Activated naive CD4-positive, alpha-beta T cell treated with anti-CD3 and anti-CD28 coated beads, Interleukin-2, amount 50 U/mL, for 24 hours (primary cell): ENCODE results near the gene PTPRD.

Experiments used
- H3K27ac Mint-ChIP-seq: one replicate; pipeline ENCODE4 v1.8.0; 2021; ENCODE audit warnings: mild to moderate bottlenecking, mixed read lengths
- H3K27me3 Mint-ChIP-seq: one replicate; pipeline ENCODE4 v1.8.0; 2021; ENCODE audit warnings: mixed read lengths
- H3K36me3 Mint-ChIP-seq: one replicate; pipeline ENCODE4 v1.8.0; 2021; ENCODE audit warnings: mixed read lengths
- H3K4me1 Mint-ChIP-seq: one replicate; pipeline ENCODE4 v1.8.0; 2021; ENCODE audit warnings: mixed read lengths
- H3K4me3 Mint-ChIP-seq: one replicate; pipeline ENCODE4 v1.8.0; 2021; ENCODE audit warnings: mild to moderate bottlenecking, mixed read lengths
- H3K9me3 Mint-ChIP-seq: one replicate; pipeline ENCODE4 v1.8.0; 2021; ENCODE audit warnings: mixed read lengths

The PTPRD gene

GRCh38 chr9:8655071-8655470 lies 1957.7 kb downstream of the PTPRD start:
- Mint-ChIP-seq H3K27me3 (no peaks in the 10 kb centered on the region), H3K4me3 (no peak overlapping the region), H3K9me3 (no peaks in the 10 kb centered on the region), H3K27ac (no peak overlapping the region), H3K4me1 (no peaks in the 10 kb centered on the region), H3K36me3 (no peaks in the 10 kb centered on the region)

- Mint-ChIP-seq H3K27me3 (no peaks in the 10 kb centered on the region), H3K4me3 (no peak overlapping the region), H3K27ac (no peak overlapping the region), H3K9me3 (no peaks in the 10 kb centered on the region), H3K4me1 (no peaks in the 10 kb centered on the region), H3K36me3 (no peaks in the 10 kb centered on the region)
These were observed 1958.9 kb downstream of the PTPRD start for GRCh38 chr9:8653855-8654254.

DNA sequence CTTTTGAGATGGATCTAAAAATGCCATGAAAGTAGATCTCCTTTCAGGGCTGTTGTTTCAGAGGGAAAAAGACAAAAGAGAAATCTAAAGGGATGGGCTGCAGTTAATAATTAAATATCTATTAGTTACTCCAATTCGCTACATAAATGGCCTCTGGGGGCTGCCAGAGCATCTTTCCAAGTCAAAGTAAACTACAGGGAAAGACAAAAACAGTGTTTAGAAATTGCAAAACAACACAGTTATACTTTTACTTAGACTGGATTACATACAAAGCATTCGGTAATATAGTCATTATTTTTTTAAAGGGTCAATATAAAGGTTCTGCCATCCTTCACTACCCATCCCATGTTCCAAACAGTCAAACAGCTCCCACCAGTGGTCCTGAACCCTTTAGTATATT lies 1959.7 kb downstream of the PTPRD start:
- Mint-ChIP-seq H3K27me3 (no peaks in the 10 kb centered on the region), H3K27ac (no peak overlapping the region), H3K4me3 (no peak overlapping the region), H3K36me3 (no peaks in the 10 kb centered on the region), H3K9me3 (no peaks in the 10 kb centered on the region), H3K4me1 (no peaks in the 10 kb centered on the region)

- Mint-ChIP-seq H3K9me3 (no peaks in the 10 kb centered on the region), H3K27me3 (no peaks in the 10 kb centered on the region), H3K27ac (no peak overlapping the region), H3K36me3 (no peaks in the 10 kb centered on the region), H3K4me1 (no peaks in the 10 kb centered on the region), H3K4me3 (no peak overlapping the region)
These were observed 1960.5 kb downstream of the PTPRD start for GRCh38 chr9:8652255-8652654.

GRCh38 chr9:8651846-8652215 lies 1961.0 kb downstream of the PTPRD start:
- Mint-ChIP-seq H3K4me3 (no peak overlapping the region), H3K27me3 (no peaks in the 10 kb centered on the region), H3K36me3 (no peaks in the 10 kb centered on the region), H3K27ac (no peak overlapping the region), H3K9me3 (no peaks in the 10 kb centered on the region), H3K4me1 (no peaks in the 10 kb centered on the region)

DNA sequence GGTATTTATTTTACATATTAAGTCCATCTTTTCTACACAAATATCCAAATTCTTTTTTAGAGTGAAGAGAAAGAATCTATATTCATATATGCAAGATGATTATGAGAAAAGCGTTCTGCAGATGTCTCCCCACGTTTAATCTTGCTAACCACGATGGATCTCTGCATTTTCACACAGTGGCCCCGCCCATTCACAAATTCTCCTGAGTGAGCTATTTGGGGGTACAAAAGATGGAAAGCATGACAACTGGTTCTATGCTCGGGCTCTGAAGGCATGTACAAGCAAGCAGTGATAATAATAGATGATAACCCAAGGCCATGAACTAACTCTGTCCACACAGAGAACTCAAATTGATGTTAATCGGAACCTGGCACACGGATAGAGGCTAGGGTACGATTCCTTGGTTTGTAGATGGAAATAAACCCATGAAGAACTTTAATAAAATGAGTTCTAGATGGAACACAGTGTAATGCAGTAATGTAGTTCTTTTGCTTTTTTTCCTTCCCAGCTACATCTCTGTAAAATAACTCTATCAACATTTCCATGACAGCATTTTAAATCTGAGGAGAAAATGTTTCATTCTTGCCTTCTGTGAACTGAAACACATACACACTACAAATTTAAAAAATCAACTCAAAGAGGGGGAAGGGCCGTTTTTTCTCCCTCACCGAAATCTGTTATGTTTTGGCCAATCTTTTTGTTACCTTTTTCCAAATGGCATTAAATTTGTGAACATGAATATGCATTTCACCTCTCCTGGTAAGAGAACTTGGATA lies 1961.5 kb downstream of the PTPRD start:
- Mint-ChIP-seq H3K4me3 (no peak overlapping the region), H3K27me3 (no peaks in the 10 kb centered on the region), H3K9me3 (no peaks in the 10 kb centered on the region)

DNA sequence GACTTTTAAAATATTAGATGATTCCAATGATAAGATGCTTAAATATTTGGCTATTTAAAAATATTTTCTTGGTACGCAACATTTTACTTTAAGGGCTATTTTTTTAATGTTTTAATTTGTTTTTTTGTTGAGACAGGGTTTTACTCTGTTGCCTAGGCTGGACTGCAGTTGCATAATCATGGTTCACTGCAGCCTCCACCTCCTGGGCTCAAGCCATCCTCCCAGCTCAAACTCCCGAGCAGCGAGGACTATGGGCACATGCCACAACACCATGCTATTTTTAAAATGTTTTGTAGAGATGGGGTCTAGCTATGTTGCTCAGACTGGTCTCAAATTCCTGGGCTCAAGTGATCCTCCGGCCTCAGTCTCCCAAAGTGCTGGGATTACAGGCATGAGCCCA lies 1963.0 kb downstream of the PTPRD start:
- H3K9me3 Mint-ChIP-seq = no peaks in the 10 kb centered on the region
- H3K27me3 Mint-ChIP-seq = no peaks in the 10 kb centered on the region
- no peaks in the 10 kb centered on the region for H3K4me1 Mint-ChIP-seq
- no peak overlapping the region for H3K27ac Mint-ChIP-seq
- H3K4me3 Mint-ChIP-seq = no peak overlapping the region
- no peaks in the 10 kb centered on the region for H3K36me3 Mint-ChIP-seq

More for the DNA sequence above, 1961.5 kb downstream of the PTPRD start:
- Mint-ChIP-seq H3K36me3 (no peaks in the 10 kb centered on the region), H3K4me1 (no peaks in the 10 kb centered on the region), H3K27ac (no peak overlapping the region)

GRCh38 chr9:8649160-8649559 lies 1963.6 kb downstream of the PTPRD start:
- H3K4me3 Mint-ChIP-seq = no peak overlapping the region
- H3K27ac Mint-ChIP-seq = no peak overlapping the region

DNA sequence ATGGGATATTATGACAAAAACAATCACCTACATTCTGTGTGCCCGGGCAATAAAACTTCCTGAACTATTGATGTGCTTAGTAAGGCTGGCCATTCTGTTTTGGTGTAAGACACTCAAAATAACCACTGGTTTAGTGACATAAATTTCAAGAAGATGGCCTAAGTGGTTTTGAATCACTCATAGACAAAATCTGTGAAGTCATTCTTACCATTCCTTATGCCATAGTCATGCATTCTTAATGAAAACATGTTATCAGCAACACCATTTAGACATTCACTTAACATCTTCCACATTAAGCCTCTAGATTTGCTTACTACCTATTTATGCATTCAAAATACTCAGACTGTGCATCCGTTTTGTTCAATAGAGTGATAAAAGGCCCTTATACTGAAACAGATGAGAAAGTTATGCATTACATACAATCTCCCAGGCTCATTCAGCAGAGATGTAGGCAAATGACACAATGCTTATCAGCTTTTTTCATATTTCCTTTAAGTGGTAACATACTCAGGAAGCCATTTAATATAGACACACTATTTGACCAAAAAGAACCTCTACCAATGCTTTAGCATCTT lies 1964.4 kb downstream of the PTPRD start:
- H3K4me1 Mint-ChIP-seq = no peaks in the 10 kb centered on the region
- H3K9me3 Mint-ChIP-seq = no peaks in the 10 kb centered on the region
- H3K27ac Mint-ChIP-seq = no peak overlapping the region

More at GRCh38 chr9:8649160-8649559, 1963.6 kb downstream of the PTPRD start:
- no peaks in the 10 kb centered on the region for H3K4me1 Mint-ChIP-seq
- no peaks in the 10 kb centered on the region for H3K9me3 Mint-ChIP-seq
- no peaks in the 10 kb centered on the region for H3K27me3 Mint-ChIP-seq
- H3K36me3 Mint-ChIP-seq = no peaks in the 10 kb centered on the region

GRCh38 chr9:8647824-8648223 lies 1965.0 kb downstream of the PTPRD start:
- H3K4me3 Mint-ChIP-seq = no peak overlapping the region
- no peaks in the 10 kb centered on the region for H3K4me1 Mint-ChIP-seq
- H3K36me3 Mint-ChIP-seq = no peaks in the 10 kb centered on the region
- H3K27ac Mint-ChIP-seq = no peak overlapping the region
- H3K27me3 Mint-ChIP-seq = no peaks in the 10 kb centered on the region
- H3K9me3 Mint-ChIP-seq = no peaks in the 10 kb centered on the region

More for the DNA sequence above, 1964.4 kb downstream of the PTPRD start:
- Mint-ChIP-seq H3K27me3 (no peaks in the 10 kb centered on the region), H3K36me3 (no peaks in the 10 kb centered on the region), H3K4me3 (no peak overlapping the region)

- Mint-ChIP-seq H3K27me3 (no peaks in the 10 kb centered on the region), H3K4me3 (no peak overlapping the region), H3K36me3 (no peaks in the 10 kb centered on the region)
These were observed 1968.2 kb downstream of the PTPRD start for GRCh38 chr9:8644571-8644970.

DNA sequence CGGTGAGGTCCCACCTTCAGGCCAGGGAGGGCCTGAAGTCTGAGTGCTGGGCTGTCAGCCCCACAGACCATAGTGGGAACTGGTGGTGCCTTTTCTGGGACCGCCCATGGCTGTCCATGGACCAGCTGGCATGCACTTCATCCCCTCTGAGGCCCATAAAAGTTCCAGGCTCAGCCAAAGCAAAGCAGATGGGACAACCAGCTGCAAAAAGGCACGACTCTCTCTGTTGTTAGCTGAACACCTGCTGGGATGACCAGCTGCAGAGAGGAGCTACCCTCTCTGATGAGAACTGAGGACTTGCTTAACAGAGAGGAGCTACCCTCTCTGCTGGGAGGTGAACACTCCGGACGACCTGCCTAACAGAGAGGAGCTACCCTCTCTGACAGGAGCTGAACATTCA lies 1968.9 kb downstream of the PTPRD start:
- Mint-ChIP-seq H3K4me1 (no peaks in the 10 kb centered on the region), H3K36me3 (no peaks in the 10 kb centered on the region), H3K4me3 (no peak overlapping the region), H3K27me3 (no peaks in the 10 kb centered on the region), H3K27ac (no peak overlapping the region), H3K9me3 (no peaks in the 10 kb centered on the region)

More at GRCh38 chr9:8644571-8644970, 1968.2 kb downstream of the PTPRD start:
- H3K27ac Mint-ChIP-seq = no peak overlapping the region
- no peaks in the 10 kb centered on the region for H3K4me1 Mint-ChIP-seq
- H3K9me3 Mint-ChIP-seq = no peaks in the 10 kb centered on the region

DNA sequence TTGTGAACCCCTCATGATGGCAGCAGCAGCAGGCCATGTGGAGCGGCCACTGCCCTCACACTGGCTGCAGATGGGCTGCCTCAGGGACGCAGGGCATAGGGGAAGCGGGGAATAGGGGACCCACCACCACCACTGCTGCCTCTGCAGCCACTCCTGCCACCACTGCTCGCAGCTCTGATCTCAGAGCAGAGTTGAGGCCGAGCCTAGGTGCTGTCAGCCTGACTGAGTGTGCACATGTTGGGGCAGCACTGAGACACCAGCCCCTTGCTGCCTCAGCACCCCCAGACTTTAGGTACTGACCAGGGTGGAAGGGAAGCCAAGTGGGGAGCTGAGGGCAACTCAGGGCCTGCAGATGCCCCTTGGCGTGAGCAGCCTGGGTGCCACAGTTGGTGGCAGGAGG lies 1969.3 kb downstream of the PTPRD start:
- H3K4me1 Mint-ChIP-seq = no peaks in the 10 kb centered on the region
- no peak overlapping the region for H3K27ac Mint-ChIP-seq
- H3K36me3 Mint-ChIP-seq = no peaks in the 10 kb centered on the region
- H3K27me3 Mint-ChIP-seq = no peaks in the 10 kb centered on the region
- no peak overlapping the region for H3K4me3 Mint-ChIP-seq
- H3K9me3 Mint-ChIP-seq = no peaks in the 10 kb centered on the region

- no peak overlapping the region for H3K27ac Mint-ChIP-seq
- H3K4me3 Mint-ChIP-seq = no peak overlapping the region
- no peaks in the 10 kb centered on the region for H3K4me1 Mint-ChIP-seq
- H3K9me3 Mint-ChIP-seq = no peaks in the 10 kb centered on the region
- H3K36me3 Mint-ChIP-seq = no peaks in the 10 kb centered on the region
- H3K27me3 Mint-ChIP-seq = no peaks in the 10 kb centered on the region
These were observed 1972.0 kb downstream of the PTPRD start for GRCh38 chr9:8640761-8641160.

GRCh38 chr9:8637626-8638025 lies 1975.2 kb downstream of the PTPRD start:
- Mint-ChIP-seq H3K9me3 (no peaks in the 10 kb centered on the region), H3K4me3 (no peak overlapping the region), H3K27me3 (no peaks in the 10 kb centered on the region), H3K27ac (no peak overlapping the region), H3K36me3 (no peaks in the 10 kb centered on the region), H3K4me1 (no peaks in the 10 kb centered on the region)

DNA sequence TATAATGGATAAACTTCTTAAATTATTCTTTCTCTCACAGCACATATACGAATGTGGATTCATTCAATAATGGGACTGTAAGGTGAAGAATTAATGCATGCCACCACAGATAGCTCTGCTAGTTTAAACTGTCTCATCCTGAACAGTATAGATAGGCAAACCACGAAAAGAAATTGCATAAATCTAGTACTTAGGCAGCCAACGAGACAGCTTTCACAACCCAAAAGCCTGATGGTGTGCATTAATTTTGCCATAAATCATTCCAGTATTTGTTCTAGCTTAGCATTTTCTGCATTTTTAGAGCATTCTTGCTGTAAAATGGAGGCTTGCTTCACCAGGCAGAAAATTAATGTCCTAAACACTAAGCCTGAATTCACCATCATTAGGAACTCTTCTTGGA lies 1979.0 kb downstream of the PTPRD start:
- Mint-ChIP-seq H3K4me1 (no peaks in the 10 kb centered on the region), H3K36me3 (no peaks in the 10 kb centered on the region), H3K27ac (no peak overlapping the region), H3K9me3 (no peaks in the 10 kb centered on the region), H3K27me3 (no peaks in the 10 kb centered on the region), H3K4me3 (no peak overlapping the region)

- H3K27me3 Mint-ChIP-seq = no peaks in the 10 kb centered on the region
- H3K36me3 Mint-ChIP-seq = no peaks in the 10 kb centered on the region
- H3K9me3 Mint-ChIP-seq = no peaks in the 10 kb centered on the region
These were observed 1980.3 kb downstream of the PTPRD start for GRCh38 chr9:8632493-8632892.

More at GRCh38 chr9:8632493-8632892, 1980.3 kb downstream of the PTPRD start:
- Mint-ChIP-seq H3K27ac (no peak overlapping the region), H3K4me3 (no peak overlapping the region), H3K4me1 (no peaks in the 10 kb centered on the region)
